Measurements from ENCODE around the gene BTBD1.

BTBD1 gene

DNA sequence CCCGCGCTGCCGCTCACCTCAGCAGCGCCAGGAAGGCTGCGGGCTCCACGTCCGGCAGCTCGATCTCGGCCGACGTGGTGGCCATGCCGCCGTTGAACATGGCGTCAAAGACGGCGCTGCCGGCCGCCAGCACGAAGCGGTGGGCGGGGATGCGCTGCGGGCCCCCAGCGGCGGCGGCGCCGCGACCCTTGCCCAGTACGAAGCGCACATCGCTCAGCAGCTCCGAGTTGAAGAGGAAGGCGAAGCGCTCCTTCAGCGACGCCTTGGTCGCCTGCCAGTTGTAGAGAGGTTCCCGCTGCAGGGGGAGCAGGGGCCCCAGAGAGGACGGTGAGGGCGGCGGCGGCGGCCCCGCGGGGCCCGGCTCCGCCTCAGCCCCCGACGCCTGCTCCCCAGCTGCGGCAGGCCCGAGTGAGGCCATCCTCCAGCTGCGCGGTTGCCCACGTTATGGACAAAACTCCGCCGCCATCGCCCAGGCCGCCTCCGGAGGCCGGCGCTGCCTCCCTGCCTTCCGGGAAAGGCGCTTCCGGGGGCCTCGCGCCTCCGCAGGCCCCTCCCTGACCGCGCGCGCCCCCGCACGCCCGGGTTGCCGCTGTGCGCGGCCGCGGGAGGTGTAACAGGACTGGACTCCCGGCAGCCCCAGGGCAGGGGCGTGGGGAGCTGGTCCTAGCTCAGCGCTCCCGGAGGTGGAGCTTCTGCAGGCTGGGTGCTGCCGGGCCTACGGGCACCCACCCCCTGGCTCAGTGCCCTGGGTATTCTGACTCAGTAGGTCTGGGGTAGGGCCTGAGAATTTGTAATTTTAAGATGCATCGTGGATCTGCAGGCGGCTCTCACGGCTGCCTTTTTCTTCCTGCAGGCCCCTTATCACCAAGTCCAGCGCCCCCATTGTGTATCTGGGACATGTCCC lies at the start of gene BTBD1:
BTBD1 (minus strand) TSS at position 519 of the 904 bp plus-strand sequence; CDS start at position 418, 101 bp downstream.
- no peak for TF ChIP-seq CTCF (IDR thresholded peaks at IDR 0.05; ENCODE audit: extremely low read depth, missing control alignments)
- DNase-seq (ENCODE audit: low spot score), result peak; percentile 98

DNA sequence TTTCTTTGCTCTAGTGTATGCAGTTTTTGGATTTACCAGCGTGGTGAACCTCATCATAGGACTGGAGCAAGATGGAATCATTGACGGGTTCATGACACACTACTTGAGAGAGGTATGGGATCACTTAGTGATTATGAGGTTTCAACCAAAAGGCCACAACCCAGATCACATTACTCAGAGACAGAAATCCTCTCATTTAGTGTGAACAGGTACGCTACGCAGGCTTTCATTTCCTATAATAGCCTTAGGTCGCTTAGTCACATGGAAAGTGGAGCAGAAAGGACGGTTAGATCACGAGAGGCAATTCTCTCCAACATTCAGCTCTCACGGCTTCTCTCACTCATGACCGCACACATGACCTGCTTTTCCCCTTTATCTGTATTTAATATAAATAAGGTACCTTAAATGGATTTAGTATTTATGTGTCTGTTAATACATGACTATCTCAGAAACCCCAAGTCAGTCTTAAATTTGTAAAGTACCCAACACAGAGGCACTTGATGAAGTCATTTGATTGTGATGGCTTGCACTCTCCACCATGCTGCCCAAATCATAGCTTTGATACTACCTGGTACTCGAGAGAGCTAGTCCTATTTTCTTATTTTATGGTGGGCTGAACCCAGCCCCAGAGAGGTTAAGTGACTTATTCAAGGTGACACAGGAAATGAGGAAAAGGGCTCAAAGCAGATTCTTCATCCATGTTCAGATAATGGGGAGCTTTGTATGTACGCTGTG lies 48.9 kb upstream of the BTBD1 start:
- DNase-seq (ENCODE audit: low spot score), result peak; percentile 45
- no peak for TF ChIP-seq CTCF (IDR thresholded peaks at IDR 0.05; ENCODE audit: extremely low read depth, missing control alignments)

GRCh38 chr15:83115410-83115809 lies 48.4 kb upstream of the BTBD1 start:
- no peak for TF ChIP-seq CTCF (IDR thresholded peaks at IDR 0.05; ENCODE audit: extremely low read depth, missing control alignments)
- DNase-seq (ENCODE audit: low spot score), result no peak

GRCh38 chr15:83114856-83115255 lies 47.8 kb upstream of the BTBD1 start:
- no peak for DNase-seq (ENCODE audit: low spot score)
- TF ChIP-seq CTCF (IDR thresholded peaks at IDR 0.05; ENCODE audit: extremely low read depth, missing control alignments), result no peak

GRCh38 chr15:83113881-83114674 lies 47.0 kb upstream of the BTBD1 start:
- DNase-seq (ENCODE audit: low spot score), result no peak
- TF ChIP-seq CTCF (IDR thresholded peaks at IDR 0.05; ENCODE audit: extremely low read depth, missing control alignments), result no peak

- DNase-seq (ENCODE audit: low spot score), result no peak
- no peak for TF ChIP-seq CTCF (IDR thresholded peaks at IDR 0.05; ENCODE audit: extremely low read depth, missing control alignments)
Measured at GRCh38 chr15:83112956-83113299, 45.9 kb upstream of the BTBD1 start.

Data from GM20000 (cell line).